ENCODE data around the gene GDF10.
A peak's percentile ranks its signal among the peaks of the same experiment; 100 is the strongest.

GDF10 gene

GRCh38 chr10:47261556-47261955 is 38.4 kb upstream of the GDF10 start:
- TF ChIP-seq CTCF (IDR thresholded peaks at IDR 0.05): no peak

- TF ChIP-seq CTCF (IDR thresholded peaks at IDR 0.05): no peak
These were observed 37.1 kb upstream of the GDF10 start for GRCh38 chr10:47262606-47263533.

GRCh38 chr10:47264797-47265281 is 35.2 kb upstream of the GDF10 start:
- no peak for TF ChIP-seq CTCF (IDR thresholded peaks at IDR 0.05)

DNA sequence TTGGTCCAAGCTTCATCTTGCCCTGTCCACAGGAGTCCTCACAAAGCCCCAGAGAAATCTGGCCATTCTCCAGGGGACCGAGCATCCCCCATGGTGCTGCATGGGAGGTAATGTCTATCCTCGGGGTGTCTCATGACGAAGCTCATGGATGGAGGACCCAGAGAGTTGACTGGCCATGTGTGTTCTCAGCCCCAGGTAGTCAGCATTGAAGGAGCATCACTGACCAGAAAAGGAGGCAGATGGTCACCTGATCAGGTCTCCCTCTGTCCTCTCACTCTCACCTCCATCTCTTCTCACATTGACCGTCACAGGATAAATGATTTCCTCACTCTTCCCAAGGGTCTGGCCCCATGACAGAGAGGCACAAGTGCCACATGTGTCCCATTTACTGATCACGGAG is 33.4 kb upstream of the GDF10 start:
- no peak for TF ChIP-seq CTCF (IDR thresholded peaks at IDR 0.05)

DNA sequence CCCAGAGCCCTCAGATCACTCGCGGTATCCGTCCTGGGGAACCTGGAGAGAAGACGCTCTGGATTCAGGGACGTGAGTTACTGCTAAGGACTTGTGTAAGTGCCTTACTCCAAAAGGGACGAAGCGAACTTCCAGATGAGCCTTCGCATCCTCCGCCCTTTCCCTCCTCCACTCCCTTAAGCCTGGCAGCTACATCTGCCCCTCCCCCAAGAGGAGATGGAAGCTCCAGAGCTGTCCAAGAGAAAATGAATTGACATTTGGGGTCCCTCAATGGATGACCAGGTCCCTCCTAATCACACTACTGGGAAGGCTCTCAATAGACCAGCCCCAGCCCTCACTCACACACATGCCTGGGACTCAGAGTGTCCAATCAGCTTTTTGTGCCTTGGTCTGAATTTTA is 31.3 kb upstream of the GDF10 start:
- no peak for TF ChIP-seq CTCF (IDR thresholded peaks at IDR 0.05)

GRCh38 chr10:47269294-47269693 is 30.7 kb upstream of the GDF10 start:
- TF ChIP-seq CTCF (IDR thresholded peaks at IDR 0.05): peak; percentile 24; the same call in 1 of the 2 replicates

- TF ChIP-seq CTCF (IDR thresholded peaks at IDR 0.05): no peak
These were observed 23.9 kb upstream of the GDF10 start for GRCh38 chr10:47276071-47276470.

Data from LNCAP (cell line).